ENCODE measurements around the gene SOCS3. TPM values are rescaled to one million over a fixed set of nuclear protein-coding genes. Genes with fewer than 3 reads are reported as not detected.

Gene SOCS3
- total RNA-seq, 1 donor from 2014 or later, result 3.1 TPM

GRCh38 chr17:78384479-78385175, 24.8 kb upstream of the SOCS3 start:
- no peak for TF ChIP-seq CTCF (IDR thresholded peaks at IDR 0.05; ENCODE audit: partially characterized antibody, unreplicated experiment)
- Mint-ChIP-seq H3K4me3 (ENCODE audit: unreplicated experiment) (peak overlapping the region; percentile 28), H3K36me3 (ENCODE audit: unreplicated experiment) (no peaks in the 10 kb centered on the region), H3K27ac (ENCODE audit: unreplicated experiment) (peak overlapping the region; percentile 53), H3K27me3 (ENCODE audit: unreplicated experiment) (peaks cover 6% of the 10 kb centered on the region), H3K9me3 (ENCODE audit: unreplicated experiment) (peaks cover 5% of the 10 kb centered on the region), H3K4me1 (ENCODE audit: low read depth, unreplicated experiment) (peaks cover 45% of the 10 kb centered on the region)
- no peak for DNase-seq

GRCh38 chr17:78383725-78384471, 24.0 kb upstream of the SOCS3 start:
- Mint-ChIP-seq H3K36me3 (ENCODE audit: unreplicated experiment) (no peaks in the 10 kb centered on the region), H3K9me3 (ENCODE audit: unreplicated experiment) (peaks cover 9% of the 10 kb centered on the region), H3K27ac (ENCODE audit: unreplicated experiment) (peak overlapping the region; percentile 22), H3K4me1 (ENCODE audit: low read depth, unreplicated experiment) (peaks cover 47% of the 10 kb centered on the region), H3K27me3 (ENCODE audit: unreplicated experiment) (peaks cover 6% of the 10 kb centered on the region), H3K4me3 (ENCODE audit: unreplicated experiment) (no peak overlapping the region)
- TF ChIP-seq CTCF (IDR thresholded peaks at IDR 0.05; ENCODE audit: partially characterized antibody, unreplicated experiment), result no peak
- DNase-seq, result no peak

- H3K4me1 Mint-ChIP-seq (ENCODE audit: low read depth, unreplicated experiment), result peaks cover 35% of the 10 kb centered on the region
- no peaks in the 10 kb centered on the region for H3K36me3 Mint-ChIP-seq (ENCODE audit: unreplicated experiment)
- no peak for TF ChIP-seq CTCF (IDR thresholded peaks at IDR 0.05; ENCODE audit: partially characterized antibody, unreplicated experiment)
- peaks cover 7% of the 10 kb centered on the region for H3K27me3 Mint-ChIP-seq (ENCODE audit: unreplicated experiment)
- no peak for DNase-seq
- H3K4me3 Mint-ChIP-seq (ENCODE audit: unreplicated experiment), result peak overlapping the region; percentile 53
- peak overlapping the region; percentile 50 for H3K27ac Mint-ChIP-seq (ENCODE audit: unreplicated experiment)
- H3K9me3 Mint-ChIP-seq (ENCODE audit: unreplicated experiment), result peaks cover 8% of the 10 kb centered on the region
Observed at GRCh38 chr17:78381601-78382232, 21.8 kb upstream of the SOCS3 start.

- no peak overlapping the region for H3K27ac Mint-ChIP-seq (ENCODE audit: unreplicated experiment)
- peaks cover 26% of the 10 kb centered on the region for H3K4me1 Mint-ChIP-seq (ENCODE audit: low read depth, unreplicated experiment)
- no peak for DNase-seq
- H3K4me3 Mint-ChIP-seq (ENCODE audit: unreplicated experiment), result peak overlapping the region; percentile 71
- peaks cover 4% of the 10 kb centered on the region for H3K27me3 Mint-ChIP-seq (ENCODE audit: unreplicated experiment)
- H3K36me3 Mint-ChIP-seq (ENCODE audit: unreplicated experiment), result no peaks in the 10 kb centered on the region
- H3K9me3 Mint-ChIP-seq (ENCODE audit: unreplicated experiment), result peaks cover 7% of the 10 kb centered on the region
- no peak for TF ChIP-seq CTCF (IDR thresholded peaks at IDR 0.05; ENCODE audit: partially characterized antibody, unreplicated experiment)
Observed at GRCh38 chr17:78380370-78380769, 20.5 kb upstream of the SOCS3 start.
